HG02884 (cell line): ENCODE data around the gene TMEM88.
"Not testable (repeated sequence)": the region's sequence is repeated elsewhere in the genome, so short reads cannot be mapped to it uniquely, and the experiment has no call there.

ENCODE experiments used
- ATAC-seq: cut with Tn5 transposase; IDR thresholded peaks from one replicate; pipeline ENCODE4 v1.9.1; 2021; ENCODE audit warnings: mild to moderate bottlenecking, moderate library complexity; ENCODE audit not compliant: unreplicated experiment

Gene TMEM88, protein sequence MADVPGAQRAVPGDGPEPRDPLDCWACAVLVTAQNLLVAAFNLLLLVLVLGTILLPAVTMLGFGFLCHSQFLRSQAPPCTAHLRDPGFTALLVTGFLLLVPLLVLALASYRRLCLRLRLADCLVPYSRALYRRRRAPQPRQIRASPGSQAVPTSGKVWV

DNA sequence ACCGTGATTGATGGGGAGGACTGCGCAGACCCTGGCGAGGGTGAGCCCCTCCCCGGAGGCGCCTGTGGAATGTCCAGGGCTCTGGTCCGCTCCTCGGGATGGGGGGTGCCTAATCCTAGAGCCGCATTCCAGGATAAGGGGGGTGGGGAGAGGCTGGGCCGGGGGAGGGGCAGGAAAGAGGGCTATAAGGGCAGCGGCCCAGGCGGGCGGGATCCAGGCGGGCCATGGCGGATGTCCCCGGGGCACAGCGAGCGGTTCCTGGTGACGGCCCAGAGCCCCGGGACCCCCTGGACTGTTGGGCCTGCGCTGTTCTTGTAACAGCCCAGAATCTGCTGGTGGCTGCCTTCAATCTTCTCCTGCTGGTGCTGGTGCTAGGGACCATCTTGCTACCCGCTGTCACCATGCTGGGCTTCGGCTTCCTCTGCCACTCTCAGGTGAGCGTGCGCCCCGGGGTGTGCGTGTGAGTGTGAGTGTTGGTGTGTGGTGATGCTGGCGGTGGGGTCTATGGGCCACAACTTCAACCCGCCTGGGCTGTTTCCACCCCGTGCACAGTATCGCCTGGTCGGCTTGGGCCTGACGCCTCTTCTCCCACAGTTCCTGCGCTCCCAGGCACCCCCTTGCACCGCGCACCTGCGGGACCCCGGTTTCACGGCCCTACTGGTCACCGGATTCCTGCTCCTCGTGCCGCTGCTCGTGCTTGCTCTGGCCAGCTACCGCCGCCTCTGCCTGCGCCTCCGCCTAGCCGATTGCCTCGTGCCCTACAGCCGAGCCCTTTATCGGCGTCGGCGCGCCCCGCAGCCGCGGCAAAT lies at the start of gene TMEM88:
TMEM88 (plus strand) TSS at position 216 of the 809 bp plus-strand sequence; CDS start at position 225, 9 bp downstream.
- ATAC-seq: no peak

GRCh38 chr17:7806587-7806986 lies 48.3 kb upstream of the TMEM88 start:
- no peak for ATAC-seq

- ATAC-seq: no peak
Observed at GRCh38 chr17:7807206-7807605, 47.7 kb upstream of the TMEM88 start.

DNA sequence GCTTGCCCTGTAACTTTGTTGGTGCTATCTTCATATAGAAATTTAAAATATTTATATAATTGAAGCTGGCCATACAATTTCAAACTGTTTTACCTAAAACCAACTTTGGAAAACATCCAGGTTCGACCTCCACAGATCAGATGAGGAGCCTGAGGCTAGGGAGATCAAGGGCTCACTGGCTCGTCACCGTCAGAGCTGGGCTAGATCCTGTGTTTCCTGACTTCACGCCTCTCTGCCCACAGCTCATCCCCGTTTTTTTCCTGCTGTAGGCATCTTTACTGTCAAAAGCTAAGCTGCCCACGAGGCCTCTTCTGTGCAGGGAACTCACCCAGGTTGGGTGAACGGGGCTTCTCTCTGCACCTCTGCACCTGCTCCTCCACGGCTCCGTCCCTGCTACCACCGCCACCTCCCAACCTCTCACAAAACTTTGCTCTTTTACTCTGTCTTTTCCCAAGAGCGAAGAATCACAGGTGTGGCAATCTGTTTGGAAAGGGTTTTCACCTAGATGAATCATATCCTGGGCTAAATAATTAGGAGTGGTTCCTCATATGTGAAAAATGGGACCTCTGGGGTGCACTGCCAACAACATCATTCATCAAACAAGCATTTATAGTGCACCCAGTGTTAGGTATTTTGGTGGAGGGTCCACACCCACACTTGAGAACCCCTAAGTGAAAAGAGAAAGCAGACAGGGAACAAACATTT lies 45.6 kb upstream of the TMEM88 start:
- ATAC-seq: no peak

DNA sequence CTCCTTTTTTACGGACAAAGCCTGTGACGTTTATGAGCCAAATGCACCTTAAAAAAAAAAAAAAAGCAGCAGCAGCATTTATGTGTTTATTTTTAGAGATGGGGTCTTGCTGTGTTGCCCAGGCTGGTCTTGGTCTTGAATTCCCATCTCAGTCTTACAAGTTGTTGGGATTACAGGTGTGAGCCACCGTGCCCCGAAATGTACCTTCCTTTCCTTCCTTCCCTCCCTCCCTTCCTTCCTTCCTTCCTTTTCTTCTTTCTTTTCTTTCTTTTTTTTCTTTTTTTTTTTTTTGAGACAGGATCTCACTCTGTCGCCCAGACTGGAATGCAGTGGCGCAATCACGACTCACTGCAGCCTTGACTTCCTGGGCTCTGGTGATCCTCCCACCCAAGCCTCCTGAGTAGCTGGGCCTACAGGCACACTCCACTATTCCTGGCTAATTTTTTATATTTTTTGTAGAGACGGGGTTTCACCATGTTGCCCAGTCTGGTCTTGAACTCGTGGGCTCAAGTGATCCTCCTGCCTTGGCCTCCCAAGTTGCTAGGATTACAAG lies 45.0 kb upstream of the TMEM88 start:
- ATAC-seq: not testable (repeated sequence)

GRCh38 chr17:7811251-7811650 lies 43.6 kb upstream of the TMEM88 start:
- no peak for ATAC-seq

DNA sequence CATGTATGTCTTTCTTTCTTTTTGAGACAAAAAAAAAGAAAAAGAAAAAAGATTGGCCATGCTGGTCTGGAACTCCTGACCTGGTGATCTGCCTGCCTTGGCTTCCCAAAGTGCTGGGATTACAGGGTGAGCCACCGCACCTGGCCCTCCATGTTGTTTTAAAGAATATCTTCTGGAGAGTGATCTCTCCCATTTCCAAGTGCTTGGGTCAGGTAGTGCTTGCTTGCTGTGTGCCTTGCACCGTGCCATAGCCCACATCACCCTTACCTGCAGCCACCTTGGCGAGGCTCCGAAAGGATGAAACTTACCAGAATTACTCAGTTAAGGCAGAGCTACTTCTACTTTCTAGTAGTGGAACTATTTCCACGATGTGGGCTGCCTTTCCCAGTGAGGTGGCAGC lies 39.9 kb upstream of the TMEM88 start:
- no peak for ATAC-seq

- no peak for ATAC-seq
Observed at GRCh38 chr17:7816926-7817642, 37.8 kb upstream of the TMEM88 start.

DNA sequence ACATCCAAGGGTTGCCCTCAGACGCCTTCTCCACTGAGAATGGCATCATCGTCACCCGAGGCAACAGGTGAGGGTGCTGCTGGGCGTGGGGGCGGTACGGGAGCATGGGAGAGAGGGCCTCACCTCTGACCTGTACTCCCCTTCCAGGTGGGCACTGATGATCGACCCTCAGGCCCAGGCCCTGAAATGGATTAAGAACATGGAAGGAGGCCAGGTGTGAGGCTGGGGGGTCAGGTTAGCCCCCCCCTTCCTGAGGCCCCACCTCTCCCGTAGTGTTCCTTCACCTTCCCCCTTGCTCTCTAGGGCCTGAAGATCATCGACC lies 37.3 kb upstream of the TMEM88 start:
- ATAC-seq: no peak

DNA sequence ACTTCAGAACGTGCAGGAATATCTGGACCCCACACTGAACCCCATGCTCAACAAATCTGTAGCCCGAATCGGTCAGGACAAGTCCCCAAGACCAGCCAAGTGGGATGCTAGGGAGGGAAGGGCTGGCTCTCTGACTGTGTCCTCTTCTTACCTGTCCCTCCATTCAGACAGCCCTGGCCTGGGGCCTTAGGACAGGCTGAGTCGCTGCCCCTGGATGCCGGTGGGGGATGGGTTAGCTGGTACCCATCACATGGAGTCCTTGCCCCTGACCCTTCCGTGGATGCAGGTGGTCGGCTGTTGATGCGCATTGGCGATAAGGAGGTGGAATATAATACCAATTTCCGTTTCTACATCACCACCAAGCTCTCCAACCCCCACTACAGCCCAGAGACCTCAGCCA lies 36.8 kb upstream of the TMEM88 start:
- no peak for ATAC-seq

DNA sequence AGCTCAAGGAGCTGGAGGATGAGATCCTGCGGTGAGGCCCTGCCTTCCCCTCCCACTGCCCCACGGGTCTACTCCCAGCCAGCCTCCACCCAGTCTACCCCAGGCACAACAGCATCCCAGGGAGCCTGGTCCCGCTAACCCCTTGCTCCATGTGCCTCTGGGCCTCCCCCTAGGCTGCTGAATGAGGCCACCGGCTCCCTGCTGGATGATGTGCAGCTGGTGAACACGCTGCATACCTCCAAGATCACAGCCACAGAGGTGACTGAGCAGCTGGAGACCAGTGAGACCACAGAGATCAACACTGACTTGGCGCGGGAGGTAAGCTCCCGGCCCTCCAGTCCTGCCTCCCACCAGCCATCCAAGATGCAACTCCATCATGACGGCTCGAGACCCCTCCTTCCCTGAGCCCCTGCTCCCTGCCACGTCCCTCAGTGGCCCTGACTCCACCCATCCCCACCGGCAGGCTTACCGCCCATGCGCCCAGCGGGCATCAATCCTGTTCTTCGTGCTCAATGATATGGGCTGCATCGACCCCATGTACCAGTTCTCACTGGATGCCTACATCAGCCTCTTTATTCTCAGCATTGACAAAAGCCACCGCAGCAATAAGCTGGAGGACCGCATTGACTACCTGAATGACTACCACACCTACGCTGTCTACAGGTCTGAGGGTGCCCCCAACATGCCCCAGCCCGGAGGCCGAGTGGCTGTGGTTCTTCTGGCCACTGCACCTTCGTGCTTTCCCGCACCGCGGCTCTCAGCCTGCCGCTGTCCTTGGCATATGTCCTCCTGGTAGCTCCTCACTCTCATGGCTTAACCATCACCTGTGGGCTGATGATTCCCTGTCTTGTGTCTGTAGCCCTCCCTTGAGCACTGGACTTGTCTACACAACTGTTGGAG lies 35.9 kb upstream of the TMEM88 start:
- no peak for ATAC-seq

- no peak for ATAC-seq
Observed at GRCh38 chr17:7820231-7820630, 34.6 kb upstream of the TMEM88 start.

GRCh38 chr17:7822126-7822525 lies 32.7 kb upstream of the TMEM88 start:
- no peak for ATAC-seq

DNA sequence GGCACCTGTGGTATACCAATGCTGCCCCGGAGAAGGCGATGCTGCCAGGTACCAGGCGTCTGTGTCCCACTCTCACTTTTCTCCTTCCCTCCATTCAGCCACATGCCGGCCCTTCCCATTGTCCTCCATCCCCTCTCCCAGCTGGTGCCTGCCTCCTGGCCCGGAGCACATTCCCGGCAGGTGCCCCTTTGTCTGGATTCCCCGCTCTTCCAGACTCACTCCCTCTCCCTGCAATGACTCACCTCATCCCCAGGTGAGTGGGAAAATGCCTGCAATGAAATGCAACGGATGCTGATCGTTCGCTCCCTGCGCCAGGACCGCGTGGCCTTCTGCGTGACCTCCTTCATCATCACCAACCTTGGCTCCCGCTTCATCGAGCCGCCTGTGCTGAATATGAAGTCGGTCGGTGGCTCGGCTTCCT lies 31.3 kb upstream of the TMEM88 start:
- ATAC-seq: no peak

GRCh38 chr17:7824021-7824924 lies 30.6 kb upstream of the TMEM88 start:
- no peak for ATAC-seq

DNA sequence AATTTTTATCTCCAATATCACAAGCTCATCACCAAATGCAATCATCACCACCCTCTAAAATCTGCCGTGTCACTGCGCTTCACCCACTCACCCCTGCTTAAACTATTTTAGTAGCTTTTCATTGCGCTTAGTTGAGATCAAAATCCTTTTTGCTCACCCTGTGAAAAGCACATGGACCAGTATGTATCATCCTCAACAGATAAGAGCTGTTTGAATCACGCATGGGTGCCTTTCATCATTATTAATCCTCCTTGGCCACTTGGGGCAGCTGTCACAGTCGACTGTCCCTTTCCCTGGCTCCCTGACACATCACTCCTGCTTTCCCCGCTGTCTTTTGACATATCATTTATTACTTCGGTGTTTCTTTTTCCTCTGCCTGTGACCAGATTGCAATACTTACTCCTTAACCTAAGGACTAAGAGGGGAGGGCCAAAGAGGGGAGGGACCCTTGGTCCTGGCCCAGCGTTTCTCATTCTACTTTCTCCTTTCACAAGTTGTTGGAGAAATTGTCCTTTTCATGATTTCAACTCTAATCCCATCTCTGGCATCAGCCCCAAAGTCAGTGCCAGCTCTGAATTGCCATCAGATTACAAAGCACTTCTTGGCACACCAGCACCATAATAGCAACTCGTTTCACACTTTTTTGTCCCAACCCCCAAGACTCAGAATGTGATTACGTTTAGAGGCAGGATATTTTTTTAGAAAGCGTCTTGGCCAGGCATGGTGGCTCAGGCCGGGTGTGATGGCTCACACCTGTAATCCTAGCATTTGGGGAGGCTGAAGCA lies 29.5 kb upstream of the TMEM88 start:
- no peak for ATAC-seq

GRCh38 chr17:7830616-7831015 lies 24.2 kb upstream of the TMEM88 start:
- no peak for ATAC-seq

DNA sequence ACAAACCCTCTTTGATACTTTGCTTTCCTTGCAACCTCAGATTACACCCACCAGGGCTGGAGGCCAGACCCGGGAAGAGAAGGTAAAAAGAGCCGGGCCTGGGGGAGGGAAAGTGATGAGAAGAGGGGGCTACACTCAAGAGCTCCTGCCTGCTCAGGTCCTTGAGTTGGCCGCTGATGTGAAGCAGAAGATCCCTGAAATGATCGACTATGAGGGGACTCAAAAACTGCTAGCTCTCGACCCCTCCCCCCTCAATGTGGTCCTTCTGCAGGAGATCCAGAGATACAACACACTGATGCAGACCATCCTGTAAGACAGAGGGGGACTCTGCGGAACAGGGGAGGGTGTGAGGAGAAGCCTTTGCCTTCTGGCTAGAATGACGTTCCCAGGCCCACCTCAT lies 23.6 kb upstream of the TMEM88 start:
- ATAC-seq: no peak
